ENCODE measurements around the gene MEI4.
"Not testable (repeated sequence)": the region's sequence is repeated elsewhere in the genome, so short reads cannot be mapped to it uniquely, and the experiment has no call there.

MEI4 gene

GRCh38 chr6:77814119-77814518 is 161.3 kb downstream of the MEI4 start:
- no peak for DNase-seq (ENCODE audit: low read depth, low spot score)
- CTCF ChIA-PET: no interaction called here
- POLR2A ChIA-PET: no interaction called here

GRCh38 chr6:77815531-77815930 is 162.7 kb downstream of the MEI4 start:
- no peak for DNase-seq (ENCODE audit: low read depth, low spot score)
- H3K4me3 ChIP-seq (ENCODE audit: low read depth, low read length): no peak overlapping the region
- ChIA-PET CTCF (no interaction called here), POLR2A (no interaction called here)
- TF ChIP-seq CTCF (IDR thresholded peaks at IDR 0.05; ENCODE audit: insufficient read depth, low read length, missing control alignments): no peak

More at GRCh38 chr6:77814119-77814518, 161.3 kb downstream of the MEI4 start:
- no peak for TF ChIP-seq CTCF (IDR thresholded peaks at IDR 0.05; ENCODE audit: insufficient read depth, low read length, missing control alignments)
- no peak overlapping the region for H3K4me3 ChIP-seq (ENCODE audit: low read depth, low read length)

GRCh38 chr6:77816766-77817270 is 164.0 kb downstream of the MEI4 start:
- ChIA-PET CTCF (no interaction called here), POLR2A (no interaction called here)
- no peak for TF ChIP-seq CTCF (IDR thresholded peaks at IDR 0.05; ENCODE audit: insufficient read depth, low read length, missing control alignments)
- no peak for DNase-seq (ENCODE audit: low read depth, low spot score)
- no peak overlapping the region for H3K4me3 ChIP-seq (ENCODE audit: low read depth, low read length)

- no peak for DNase-seq (ENCODE audit: low read depth, low spot score)
- ChIA-PET POLR2A (no interaction called here), CTCF (no interaction called here)
- H3K4me3 ChIP-seq (ENCODE audit: low read depth, low read length): no peak overlapping the region
- no peak for TF ChIP-seq CTCF (IDR thresholded peaks at IDR 0.05; ENCODE audit: insufficient read depth, low read length, missing control alignments)
Observed at GRCh38 chr6:77822265-77822664, 169.4 kb downstream of the MEI4 start.

GRCh38 chr6:77825204-77825603 is 172.4 kb downstream of the MEI4 start:
- TF ChIP-seq CTCF (IDR thresholded peaks at IDR 0.05; ENCODE audit: insufficient read depth, low read length, missing control alignments): no peak
- H3K4me3 ChIP-seq (ENCODE audit: low read depth, low read length): no peak overlapping the region
- ChIA-PET POLR2A (no interaction called here), CTCF (no interaction called here)
- no peak for DNase-seq (ENCODE audit: low read depth, low spot score)

- CTCF ChIA-PET: no interaction called here
Observed at GRCh38 chr6:77829736-77830135, 176.9 kb downstream of the MEI4 start.

GRCh38 chr6:77833749-77834148 is 180.9 kb downstream of the MEI4 start:
- CTCF ChIA-PET; POLR2A ChIA-PET; DNase-seq (ENCODE audit: low read depth, low spot score); H3K4me3 ChIP-seq (ENCODE audit: low read depth, low read length): not testable (repeated sequence)

More at GRCh38 chr6:77829736-77830135, 176.9 kb downstream of the MEI4 start:
- TF ChIP-seq CTCF (IDR thresholded peaks at IDR 0.05; ENCODE audit: insufficient read depth, low read length, missing control alignments): no peak
- no peak overlapping the region for H3K4me3 ChIP-seq (ENCODE audit: low read depth, low read length)
- POLR2A ChIA-PET: no interaction called here
- DNase-seq (ENCODE audit: low read depth, low spot score): no peak
